ENCODE results near the gene MSRB2.
A peak's percentile ranks its signal among the peaks of the same experiment; 100 is the strongest.
"Not testable (repeated sequence)": the region's sequence is repeated elsewhere in the genome, so short reads cannot be mapped to it uniquely, and the experiment has no call there.

Gene MSRB2

DNA sequence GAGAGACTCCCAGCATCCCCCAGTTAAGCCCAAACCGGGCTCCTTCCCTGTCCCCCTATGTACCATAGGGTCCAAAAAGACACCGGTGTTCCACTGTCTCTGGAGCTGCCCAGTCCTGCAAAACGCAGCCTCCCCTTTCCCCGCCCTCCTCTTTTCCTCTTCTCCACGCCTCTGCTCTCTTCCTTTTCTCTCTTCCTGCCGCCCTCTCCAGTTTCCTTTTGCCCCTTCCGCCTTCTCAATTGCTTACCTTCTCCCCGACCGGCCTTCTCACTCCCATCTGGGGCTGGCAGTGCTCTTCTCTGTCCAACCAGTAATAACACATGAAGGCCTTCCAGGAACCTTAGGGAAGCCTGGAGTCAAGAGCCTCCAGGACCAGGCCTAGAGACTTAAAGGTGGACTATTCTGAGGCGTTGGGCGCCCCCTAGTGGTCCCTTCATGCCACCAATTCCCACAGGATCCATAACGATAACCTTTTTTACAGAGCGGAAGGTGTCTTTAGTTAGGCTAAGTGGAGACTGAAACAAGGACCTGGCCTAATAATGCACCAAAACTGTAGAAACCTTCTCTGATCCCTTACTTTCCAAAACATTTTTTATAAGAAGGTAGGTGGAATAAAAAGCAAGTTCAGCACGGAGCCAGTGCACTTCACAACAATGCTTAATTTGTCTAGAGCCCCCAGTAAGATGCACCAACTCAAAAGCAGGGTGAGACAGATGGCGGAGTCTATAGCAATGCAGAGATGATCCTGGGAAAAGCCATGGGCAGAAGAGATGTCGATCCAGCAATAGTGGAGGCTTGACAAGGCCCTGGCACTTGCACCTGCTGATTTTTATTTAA, 27.2 kb upstream of the MSRB2 start:
- peak overlapping the region; percentile 2 to 46 (median 10) for H3K4me3 Mint-ChIP-seq
- peak overlapping the region; percentile 10 to 59 (median 32) for H3K27ac Mint-ChIP-seq
- no peaks in the 10 kb centered on the region for H3K36me3 Mint-ChIP-seq (ENCODE audit: low read depth)
- H3K27me3 Mint-ChIP-seq (ENCODE audit: low read depth): peaks cover 21% of the 10 kb centered on the region
- H3K9me3 Mint-ChIP-seq: no peaks in the 10 kb centered on the region
- peaks cover 67% of the 10 kb centered on the region for H3K4me1 Mint-ChIP-seq
- TF ChIP-seq, protein P1, sequence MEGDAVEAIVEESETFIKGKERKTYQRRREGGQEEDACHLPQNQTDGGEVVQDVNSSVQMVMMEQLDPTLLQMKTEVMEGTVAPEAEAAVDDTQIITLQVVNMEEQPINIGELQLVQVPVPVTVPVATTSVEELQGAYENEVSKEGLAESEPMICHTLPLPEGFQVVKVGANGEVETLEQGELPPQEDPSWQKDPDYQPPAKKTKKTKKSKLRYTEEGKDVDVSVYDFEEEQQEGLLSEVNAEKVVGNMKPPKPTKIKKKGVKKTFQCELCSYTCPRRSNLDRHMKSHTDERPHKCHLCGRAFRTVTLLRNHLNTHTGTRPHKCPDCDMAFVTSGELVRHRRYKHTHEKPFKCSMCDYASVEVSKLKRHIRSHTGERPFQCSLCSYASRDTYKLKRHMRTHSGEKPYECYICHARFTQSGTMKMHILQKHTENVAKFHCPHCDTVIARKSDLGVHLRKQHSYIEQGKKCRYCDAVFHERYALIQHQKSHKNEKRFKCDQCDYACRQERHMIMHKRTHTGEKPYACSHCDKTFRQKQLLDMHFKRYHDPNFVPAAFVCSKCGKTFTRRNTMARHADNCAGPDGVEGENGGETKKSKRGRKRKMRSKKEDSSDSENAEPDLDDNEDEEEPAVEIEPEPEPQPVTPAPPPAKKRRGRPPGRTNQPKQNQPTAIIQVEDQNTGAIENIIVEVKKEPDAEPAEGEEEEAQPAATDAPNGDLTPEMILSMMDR (IDR thresholded peaks at IDR 0.05; ENCODE audit: unreplicated experiment in 3 of 3): peak; percentile 76 to 83 (median 79)

DNA sequence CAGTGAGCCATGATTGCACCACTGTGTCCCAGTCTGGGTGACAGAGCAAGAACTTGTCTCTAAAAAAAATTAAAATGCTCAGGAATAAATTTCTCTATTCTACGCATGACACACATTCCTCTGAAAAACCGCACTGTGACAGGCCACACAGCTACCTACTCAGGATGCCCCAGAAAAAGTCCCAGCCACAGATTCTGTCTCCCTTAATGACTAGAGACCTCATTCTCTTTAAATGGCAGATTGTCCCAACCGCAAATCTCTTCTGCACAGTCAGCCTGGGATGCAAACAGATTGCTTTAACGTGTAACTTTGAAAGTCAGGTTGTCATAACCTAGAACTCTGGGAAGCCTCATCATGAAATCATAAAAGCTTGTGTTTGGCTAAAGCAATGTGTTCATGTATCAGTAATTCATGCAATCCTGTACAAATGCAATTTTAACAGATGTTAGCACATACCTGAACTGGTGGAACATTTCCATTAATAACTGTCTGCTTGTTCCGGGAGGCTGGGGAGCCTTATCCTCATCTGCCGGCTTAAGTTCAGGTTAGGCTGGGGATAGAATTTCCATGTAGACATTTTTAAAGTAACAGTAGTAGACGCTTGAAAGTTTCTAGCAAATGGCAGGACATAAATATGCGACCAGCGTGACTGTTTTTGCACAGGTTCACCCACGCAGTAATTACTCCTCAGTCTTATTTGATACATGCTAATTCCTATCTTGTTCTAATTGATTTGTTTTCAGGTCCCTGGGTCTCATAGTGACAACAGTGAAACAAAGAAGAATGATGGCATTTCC, 26.2 kb upstream of the MSRB2 start:
- TF ChIP-seq, protein P1 (IDR thresholded peaks at IDR 0.05; ENCODE audit: unreplicated experiment in 3 of 3): no peak
- Mint-ChIP-seq H3K36me3 (ENCODE audit: low read depth) (no peaks in the 10 kb centered on the region), H3K27me3 (ENCODE audit: low read depth) (peaks cover 28% of the 10 kb centered on the region), H3K9me3 (peaks cover 2% of the 10 kb centered on the region), H3K4me1 (peaks cover 64% of the 10 kb centered on the region), H3K4me3 (peak overlapping the region in 1 of 3 experiments; percentile 20), H3K27ac (peak overlapping the region; percentile 51 to 63 (median 53))

DNA sequence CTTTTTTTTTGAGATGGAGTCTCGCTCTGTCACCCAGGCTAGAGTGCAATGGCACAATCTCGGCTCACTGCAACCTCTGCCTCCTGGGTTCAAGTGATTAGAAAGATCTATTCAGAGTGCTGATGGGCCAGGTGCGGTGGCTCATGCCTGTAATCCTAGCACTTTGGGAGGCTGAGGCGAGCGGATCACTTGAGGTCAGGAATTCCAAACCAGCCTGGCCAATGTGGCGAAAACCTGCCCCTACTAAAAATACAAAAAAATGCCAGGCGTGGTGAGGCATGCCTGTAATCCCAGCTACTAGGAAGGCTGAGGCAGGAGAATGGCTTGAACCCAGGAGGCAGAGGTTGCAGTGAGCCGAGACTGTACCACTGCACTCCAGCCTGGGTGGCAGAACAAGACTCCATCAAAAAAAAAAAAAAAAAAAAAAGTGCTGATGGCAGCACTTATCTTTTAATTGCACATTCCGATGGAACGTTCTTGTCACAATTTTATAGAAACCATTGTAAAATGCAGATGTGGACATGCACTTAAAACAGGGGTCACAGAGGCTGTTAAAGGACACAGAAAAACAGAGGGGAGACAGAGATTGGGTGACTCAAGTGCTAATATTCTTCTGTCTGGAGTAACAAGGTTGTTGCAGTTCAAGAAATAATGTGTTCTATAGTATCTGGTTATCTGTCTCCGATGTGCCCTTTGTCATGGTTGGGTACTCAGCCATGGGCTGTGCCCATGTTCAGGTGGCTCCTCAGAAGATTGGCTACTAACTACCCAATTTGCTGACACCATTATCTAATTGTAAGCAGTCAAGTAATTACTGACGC, 25.1 kb upstream of the MSRB2 start:
- Mint-ChIP-seq H3K4me3 (peak overlapping the region in 1 of 3 experiments; percentile 4), H3K4me1 (peaks cover 62% of the 10 kb centered on the region), H3K27me3 (ENCODE audit: low read depth) (peaks cover 28% of the 10 kb centered on the region), H3K27ac (peak overlapping the region; percentile 53 to 67 (median 63))
- not testable (repeated sequence) for H3K9me3 Mint-ChIP-seq; H3K36me3 Mint-ChIP-seq (ENCODE audit: low read depth)

DNA sequence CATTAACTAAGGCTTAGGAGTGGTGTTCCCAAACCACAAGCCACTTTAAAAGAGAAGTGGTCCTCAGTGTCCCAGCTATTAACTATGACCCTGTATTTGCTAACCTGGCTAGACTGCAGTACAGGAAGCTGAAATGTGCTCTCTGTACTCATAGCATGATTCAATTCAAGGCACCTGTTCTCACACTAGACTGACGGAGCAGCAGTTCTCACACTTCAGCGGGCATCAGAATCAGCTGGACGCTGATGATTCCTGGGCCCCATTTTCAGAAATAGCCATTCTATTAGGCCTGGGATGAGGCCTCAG, 24.5 kb upstream of the MSRB2 start:
- peaks cover 6% of the 10 kb centered on the region for H3K9me3 Mint-ChIP-seq
- no peak overlapping the region for H3K4me3 Mint-ChIP-seq
- peaks cover 28% of the 10 kb centered on the region for H3K27me3 Mint-ChIP-seq (ENCODE audit: low read depth)
- TF ChIP-seq, protein P1 (IDR thresholded peaks at IDR 0.05; ENCODE audit: unreplicated experiment in 3 of 3): no peak
- H3K36me3 Mint-ChIP-seq (ENCODE audit: low read depth): no peaks in the 10 kb centered on the region
- peak overlapping the region in 1 of 3 experiments; percentile 67 for H3K27ac Mint-ChIP-seq
- peaks cover 62% of the 10 kb centered on the region for H3K4me1 Mint-ChIP-seq

DNA sequence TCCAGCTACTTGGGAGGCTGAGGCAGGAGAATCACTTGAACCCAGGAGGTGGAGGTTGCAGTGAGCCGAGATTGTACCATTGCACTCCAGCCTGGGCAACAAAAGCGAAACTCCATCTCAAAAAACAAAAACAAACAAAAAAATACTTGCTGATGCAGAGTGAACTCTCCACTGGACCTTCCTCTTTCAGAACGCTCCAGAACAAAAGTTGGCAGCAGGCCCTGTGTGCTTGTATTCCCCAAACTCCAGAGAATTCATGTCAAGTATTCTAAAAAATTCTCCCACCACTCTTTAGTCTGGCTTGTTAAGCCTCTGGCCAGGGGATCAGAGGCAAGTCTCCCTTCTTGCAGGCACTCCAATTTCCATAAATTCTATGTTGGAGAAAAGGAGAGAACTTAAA, 22.8 kb upstream of the MSRB2 start:
- Mint-ChIP-seq H3K4me1 (peaks cover 70% of the 10 kb centered on the region), H3K27me3 (ENCODE audit: low read depth) (peaks cover 25% of the 10 kb centered on the region), H3K27ac (peak overlapping the region; percentile 75 to 84 (median 77))
- H3K36me3 Mint-ChIP-seq (ENCODE audit: low read depth); H3K4me3 Mint-ChIP-seq; H3K9me3 Mint-ChIP-seq: not testable (repeated sequence)

DNA sequence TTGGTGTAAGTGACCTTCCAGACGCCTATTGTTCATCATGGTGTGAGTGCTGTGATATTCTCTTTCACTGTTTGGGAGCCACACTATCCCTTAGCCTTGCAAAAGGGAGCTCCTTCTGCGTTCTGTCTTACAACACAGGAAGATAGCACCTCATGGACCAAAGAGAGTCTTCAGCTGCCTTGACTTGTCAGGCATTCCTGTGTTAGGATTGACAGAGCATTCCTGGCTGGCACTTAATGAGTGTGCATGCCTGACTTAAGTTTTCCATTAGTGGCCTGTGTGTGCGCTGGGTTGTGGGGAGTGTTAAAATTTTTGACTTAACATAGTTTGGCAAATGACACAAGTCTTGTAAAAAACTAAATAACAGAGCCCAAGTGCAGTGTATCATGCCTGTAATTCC, 21.9 kb upstream of the MSRB2 start:
- peaks cover 18% of the 10 kb centered on the region for H3K27me3 Mint-ChIP-seq (ENCODE audit: low read depth)
- peak overlapping the region; percentile 63 to 85 (median 84) for H3K27ac Mint-ChIP-seq
- TF ChIP-seq, protein P1 (IDR thresholded peaks at IDR 0.05; ENCODE audit: unreplicated experiment in 3 of 3): no peak
- peaks cover 9% of the 10 kb centered on the region for H3K9me3 Mint-ChIP-seq
- H3K36me3 Mint-ChIP-seq (ENCODE audit: low read depth): no peaks in the 10 kb centered on the region
- peaks cover 66% of the 10 kb centered on the region for H3K4me1 Mint-ChIP-seq
- peak overlapping the region in 1 of 3 experiments; percentile 58 for H3K4me3 Mint-ChIP-seq
